ENCODE results near the gene BAG3.
"Not testable (repeated sequence)": the region's sequence is repeated elsewhere in the genome, so short reads cannot be mapped to it uniquely, and the experiment has no call there.

BAG3 gene

GRCh38 chr10:119650692-119651513 lies at the start of gene BAG3:
TSS of gene BAG3 (plus strand) at chr10:119651380. CDS start at chr10:119651676, 296 bp downstream.
- DNase-seq (ENCODE audit: low read depth), result peak; percentile 55

GRCh38 chr10:119602241-119603095 lies 48.7 kb upstream of the BAG3 start:
- DNase-seq (ENCODE audit: low read depth), result no peak

GRCh38 chr10:119604468-119604867 lies 46.7 kb upstream of the BAG3 start:
- DNase-seq (ENCODE audit: low read depth), result no peak

- no peak for DNase-seq (ENCODE audit: low read depth)
Observed at GRCh38 chr10:119608316-119609155, 42.6 kb upstream of the BAG3 start.

GRCh38 chr10:119609516-119609915 lies 41.7 kb upstream of the BAG3 start:
- no peak for DNase-seq (ENCODE audit: low read depth)

GRCh38 chr10:119611433-119611832 lies 39.7 kb upstream of the BAG3 start:
- no peak for DNase-seq (ENCODE audit: low read depth)

GRCh38 chr10:119613741-119614140 lies 37.4 kb upstream of the BAG3 start:
- no peak for DNase-seq (ENCODE audit: low read depth)

GRCh38 chr10:119614686-119615085 lies 36.5 kb upstream of the BAG3 start:
- DNase-seq (ENCODE audit: low read depth), result no peak

GRCh38 chr10:119616882-119617570 lies 34.2 kb upstream of the BAG3 start:
- DNase-seq (ENCODE audit: low read depth), result no peak

- DNase-seq (ENCODE audit: low read depth), result no peak
Observed at GRCh38 chr10:119619215-119619614, 32.0 kb upstream of the BAG3 start.

GRCh38 chr10:119619811-119620210 lies 31.4 kb upstream of the BAG3 start:
- not testable (repeated sequence) for DNase-seq (ENCODE audit: low read depth)

- no peak for DNase-seq (ENCODE audit: low read depth)
Observed at GRCh38 chr10:119620241-119621077, 30.7 kb upstream of the BAG3 start.

- no peak for DNase-seq (ENCODE audit: low read depth)
Observed at GRCh38 chr10:119621078-119621384, 30.1 kb upstream of the BAG3 start.

- no peak for DNase-seq (ENCODE audit: low read depth)
Observed at GRCh38 chr10:119625570-119626280, 25.5 kb upstream of the BAG3 start.

GRCh38 chr10:119630300-119630699 lies 20.9 kb upstream of the BAG3 start:
- DNase-seq (ENCODE audit: low read depth), result no peak

- DNase-seq (ENCODE audit: low read depth), result no peak
Observed at GRCh38 chr10:119633538-119634218, 17.5 kb upstream of the BAG3 start.

- DNase-seq (ENCODE audit: low read depth), result no peak
Observed at GRCh38 chr10:119634219-119634544, 17.0 kb upstream of the BAG3 start.

GRCh38 chr10:119637631-119638030 lies 13.5 kb upstream of the BAG3 start:
- DNase-seq (ENCODE audit: low read depth), result no peak

GRCh38 chr10:119638982-119639381 lies 12.2 kb upstream of the BAG3 start:
- no peak for DNase-seq (ENCODE audit: low read depth)

GRCh38 chr10:119640384-119640783 lies 10.8 kb upstream of the BAG3 start:
- no peak for DNase-seq (ENCODE audit: low read depth)

All from stimulated activated CD8-positive, alpha-beta memory T cell treated with anti-CD3 and anti-CD28 coated beads, Interleukin-7, amount 100 ng/mL, for 24 hours (primary cell).